HG02884 (cell line): ENCODE data around the gene KLRC3.
"Not testable (repeated sequence)": the region's sequence is repeated elsewhere in the genome, so short reads cannot be mapped to it uniquely, and the experiment has no call there.

Experiments
- ATAC-seq: cut with Tn5 transposase; IDR thresholded peaks from one replicate; pipeline ENCODE4 v1.9.1; 2021; ENCODE audit warnings: mild to moderate bottlenecking, moderate library complexity; ENCODE audit not compliant: unreplicated experiment

KLRC3 gene

GRCh38 chr12:10369557-10370415 is 50.6 kb downstream of the KLRC3 start:
- ATAC-seq: no peak

DNA sequence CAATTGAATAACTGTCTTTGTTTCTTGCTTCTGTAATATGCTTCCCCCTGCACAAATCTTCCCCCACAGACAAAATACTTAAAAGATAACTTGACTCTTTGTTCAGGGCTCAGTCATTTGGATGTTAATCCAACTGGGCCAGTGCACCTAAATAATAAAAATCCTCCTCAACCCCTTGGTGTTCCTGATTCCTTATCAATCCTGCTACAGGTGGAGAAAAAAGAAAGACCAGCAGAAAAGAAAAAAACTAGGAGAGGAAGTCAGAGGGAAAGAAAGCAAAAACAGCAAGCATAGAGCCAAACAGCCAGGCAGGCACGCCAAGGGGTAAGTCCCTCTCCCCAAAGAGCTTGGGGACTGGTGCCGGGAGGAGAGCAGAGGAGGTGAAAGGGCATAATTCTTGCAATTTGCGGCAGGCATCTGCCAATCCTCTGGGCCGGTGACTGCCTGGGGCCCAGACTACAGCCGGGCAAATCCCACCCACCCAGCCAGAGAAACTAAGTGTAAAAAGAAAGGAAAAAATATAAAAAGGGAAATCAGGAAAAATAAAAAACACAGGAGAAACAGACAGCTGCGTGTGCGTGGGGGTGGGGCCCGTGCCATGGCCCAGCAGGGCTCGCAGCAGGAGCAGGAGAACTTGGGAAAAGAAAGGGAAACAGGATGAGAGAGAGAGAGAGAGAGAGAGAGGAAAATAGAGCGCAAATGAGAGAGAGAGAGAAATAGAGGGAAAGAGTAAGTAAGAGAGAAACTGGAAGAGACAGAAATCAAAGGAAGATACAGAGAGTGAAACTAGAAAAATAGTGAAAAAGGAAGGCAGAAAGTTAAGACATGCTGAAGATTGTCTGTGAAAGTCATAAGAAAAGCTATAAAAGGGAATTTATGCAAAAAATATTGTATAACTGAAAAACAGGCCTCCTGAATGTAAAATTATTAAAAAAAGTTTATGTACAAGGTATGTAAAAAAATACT is 51.9 kb downstream of the KLRC3 start:
- ATAC-seq: no peak

GRCh38 chr12:10367714-10368113 is 52.7 kb downstream of the KLRC3 start:
- ATAC-seq: not testable (repeated sequence)

GRCh38 chr12:10366875-10367274 is 53.5 kb downstream of the KLRC3 start:
- ATAC-seq: no peak

DNA sequence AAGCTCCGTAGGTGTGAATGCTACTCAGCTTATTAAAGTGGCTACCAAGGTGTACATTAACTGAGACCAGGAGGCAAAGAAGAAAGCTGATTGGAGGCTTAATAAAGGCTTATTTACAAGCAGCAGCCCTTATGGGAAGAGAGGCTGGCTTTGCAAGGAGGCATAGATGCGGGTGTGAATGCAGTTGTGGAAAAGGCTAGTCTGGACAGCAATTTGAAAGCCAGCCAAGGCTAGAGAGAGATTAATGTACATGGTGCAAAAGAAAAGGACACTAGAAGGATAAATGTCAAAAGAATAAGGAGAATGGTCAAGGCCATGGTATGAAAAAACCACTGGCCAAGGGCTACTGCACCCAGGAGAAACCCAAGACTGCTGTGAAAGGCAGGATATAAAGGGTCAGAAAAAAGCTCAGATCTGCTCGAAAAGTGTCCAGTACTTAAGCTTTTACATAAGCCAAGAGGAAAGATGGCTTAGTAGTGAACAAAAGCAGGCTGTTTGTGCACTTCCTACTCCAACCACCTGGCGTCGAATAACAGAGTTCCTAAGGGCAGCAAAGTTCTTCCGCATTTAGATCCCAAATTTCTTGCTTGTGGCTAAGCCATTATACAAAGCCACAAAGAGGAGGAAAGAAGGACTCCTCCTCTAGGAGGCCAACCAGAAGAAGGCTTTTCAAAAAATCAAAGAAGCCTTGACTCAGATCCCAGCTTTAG is 54.5 kb downstream of the KLRC3 start:
- no peak for ATAC-seq

- ATAC-seq: peak; percentile 39
Observed at GRCh38 chr12:10364815-10365622, 55.4 kb downstream of the KLRC3 start.

GRCh38 chr12:10363914-10364814 is 56.2 kb downstream of the KLRC3 start:
- peak; percentile 85 for ATAC-seq

DNA sequence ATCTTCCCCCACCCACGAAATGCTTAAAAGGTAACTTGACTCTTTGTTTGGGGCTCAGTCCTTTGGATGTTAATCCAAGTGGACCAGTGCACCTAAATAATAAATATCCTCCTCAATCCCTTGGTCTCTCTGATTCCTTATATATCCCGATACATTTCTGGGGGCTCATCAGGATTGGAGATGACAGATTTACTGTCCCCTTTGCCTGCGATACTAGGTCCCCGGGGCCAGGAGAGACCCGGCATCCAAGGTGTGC is 56.8 kb downstream of the KLRC3 start:
- no peak for ATAC-seq

- ATAC-seq: no peak
Observed at GRCh38 chr12:10362828-10363657, 57.4 kb downstream of the KLRC3 start.

DNA sequence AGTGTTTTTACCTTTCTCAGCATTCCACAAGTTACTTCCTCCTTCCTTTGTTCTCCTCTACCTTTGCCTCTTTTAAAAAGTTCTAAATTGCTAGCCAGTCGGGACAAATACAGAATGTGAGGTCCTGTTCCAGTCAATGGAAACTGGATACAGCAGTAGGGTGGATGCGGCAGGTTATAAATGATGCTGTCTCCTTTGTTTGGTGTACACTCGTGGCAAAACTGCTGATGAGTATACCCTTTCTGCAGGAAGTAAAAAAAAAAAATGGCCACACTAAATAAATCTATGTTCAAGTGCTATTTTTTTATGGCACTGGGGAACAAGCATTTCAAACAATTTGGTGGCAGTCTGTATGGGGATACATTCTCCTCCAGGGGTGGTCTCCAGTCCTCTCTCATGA is 58.1 kb downstream of the KLRC3 start:
- ATAC-seq: no peak
